ENCODE results near the gene LENG8. TPM values are rescaled to one million over a fixed set of nuclear protein-coding genes. Genes with fewer than 3 reads are reported as not detected.
"Not testable (repeated sequence)": the region's sequence is repeated elsewhere in the genome, so short reads cannot be mapped to it uniquely, and the experiment has no call there.

LENG8 gene

GRCh38 chr19:54509200-54509940 is 60.4 kb downstream of the LENG8 start:
- H3K18ac ChIP-seq (ENCODE audit: low read length); H2BK15ac ChIP-seq (ENCODE audit: low read length); H3K27ac ChIP-seq (replicated peaks; ENCODE audit: low read length); H4K8ac ChIP-seq (ENCODE audit: low read depth, low read length); H3K4me1 ChIP-seq (ENCODE audit: control insufficient read depth in 2 of 2, insufficient read depth in 1 of 2, low read depth in 1 of 2, low read length in 2 of 2); H2BK120ac ChIP-seq (ENCODE audit: low read depth, low read length); H2BK5ac ChIP-seq (ENCODE audit: low read length); H3K4me3 ChIP-seq (ENCODE audit: low read length in 2 of 2); H4K91ac ChIP-seq (ENCODE audit: low read depth, low read length, poor library complexity); H2AK5ac ChIP-seq (ENCODE audit: low read depth, low read length); H3K27me3 ChIP-seq (ENCODE audit: control insufficient read depth in 3 of 3, insufficient read depth in 3 of 3, low read depth in 1 of 3, low read length in 3 of 3); H2AFZ ChIP-seq (ENCODE audit: low read length); H3K9ac ChIP-seq (ENCODE audit: low read depth, low read length, poor library complexity); H3K23ac ChIP-seq (ENCODE audit: low read depth, low read length, poor library complexity); H3K36me3 ChIP-seq (replicated peaks in 1 of 2; ENCODE audit: control insufficient read depth in 2 of 2, insufficient read depth in 2 of 2, low read length in 2 of 2); H3K4me2 ChIP-seq (ENCODE audit: insufficient read depth, low read length, poor library complexity, severe bottlenecking); H2BK12ac ChIP-seq (ENCODE audit: low read length); H3K14ac ChIP-seq (ENCODE audit: low read length); DNase-seq (ENCODE audit: low spot score); H3K79me1 ChIP-seq (ENCODE audit: low read depth, low read length); H3K4ac ChIP-seq (ENCODE audit: low read length): not testable (repeated sequence)
- WGBS, 2 donors (ENCODE audit: extremely low coverage in 2 of 2, insufficient read length in 2 of 2, insufficient replicate concordance in 1 of 2) = no CpG with 5 or more reads among the region's 21 CpGs
- peaks cover 0 to 17% of the 10 kb centered on the region in 2 donors for H3K9me3 ChIP-seq (replicated peaks in 1 of 2; ENCODE audit: control insufficient read depth in 2 of 2, insufficient read depth in 1 of 2, low read depth in 1 of 2, low read length in 2 of 2)

Small RNAs within 50 kb of the gene (small RNA-seq; reads per million reads assigned to genes)
- not detected for gene AC245884.3 (ENCODE audit: insufficient read depth)
